GM19455 (cell line): ENCODE results near the gene PLIN5.

ENCODE experiments used
- ATAC-seq: cut with Tn5 transposase; IDR thresholded peaks from one replicate; pipeline ENCODE4 v1.9.1; 2021; ENCODE audit not compliant: unreplicated experiment

The PLIN5 gene

GRCh38 chr19:4524808-4525562 is 10.0 kb downstream of the PLIN5 start:
- ATAC-seq = no peak

GRCh38 chr19:4523306-4524110 is 11.5 kb downstream of the PLIN5 start:
- ATAC-seq = no peak

- no peak for ATAC-seq
These were observed 12.6 kb downstream of the PLIN5 start for GRCh38 chr19:4522291-4523002.

- no peak for ATAC-seq
These were observed 13.2 kb downstream of the PLIN5 start for GRCh38 chr19:4521888-4522242.

- no peak for ATAC-seq
These were observed 13.7 kb downstream of the PLIN5 start for GRCh38 chr19:4521170-4521887.

- ATAC-seq = no peak
These were observed 15.3 kb downstream of the PLIN5 start for GRCh38 chr19:4519521-4520277.

GRCh38 chr19:4519172-4519496 is 15.9 kb downstream of the PLIN5 start:
- ATAC-seq = no peak

- no peak for ATAC-seq
These were observed 16.5 kb downstream of the PLIN5 start, which contains the start of gene PLIN4 for GRCh38 chr19:4518345-4519171. Gene PLIN4, minus strand, starts transcription at chr19:4518486. Its CDS starts 214 bp downstream, at chr19:4518272.

GRCh38 chr19:4517451-4518057 is 17.5 kb downstream of the PLIN5 start:
- ATAC-seq = no peak

GRCh38 chr19:4516939-4517300 is 18.1 kb downstream of the PLIN5 start:
- no peak for ATAC-seq

GRCh38 chr19:4516199-4516938 is 18.7 kb downstream of the PLIN5 start:
- no peak for ATAC-seq

GRCh38 chr19:4515732-4516131 is 19.3 kb downstream of the PLIN5 start:
- no peak for ATAC-seq

GRCh38 chr19:4513248-4513647 is 21.8 kb downstream of the PLIN5 start:
- ATAC-seq = no peak

- ATAC-seq = no peak
These were observed 23.0 kb downstream of the PLIN5 start for GRCh38 chr19:4512070-4512469.

GRCh38 chr19:4511300-4512054 is 23.5 kb downstream of the PLIN5 start:
- ATAC-seq = no peak

- no peak for ATAC-seq
These were observed 24.4 kb downstream of the PLIN5 start for GRCh38 chr19:4510435-4511255.

- no peak for ATAC-seq
These were observed 26.3 kb downstream of the PLIN5 start for GRCh38 chr19:4508698-4509097.
